Liver (tissue), 3 donors: ENCODE measurements around the gene DSCAML1.

Source experiments
- EGR1 ChIP-seq, 2 donors: IDR thresholded peaks; 2 replicates each; pipeline ENCODE4 v1.6.1; 2016 to 2018; ENCODE audit warnings: antibody characterized with exemption in 2 of 2, low read depth in 2 of 2
- FOXA1 ChIP-seq: IDR thresholded peaks from 2 replicates; pipeline ENCODE4 v1.6.1; 2016; ENCODE audit warnings: antibody characterized with exemption
- JUND ChIP-seq, 2 donors: IDR thresholded peaks; 2 replicates each; pipeline ENCODE4 v1.6.1; 2016; ENCODE audit warnings: antibody characterized with exemption in 2 of 2
- NR2F2 ChIP-seq: IDR thresholded peaks from 2 replicates; pipeline ENCODE4 v1.6.1; 2016; ENCODE audit warnings: antibody characterized with exemption
- RXRA ChIP-seq, 2 donors: IDR thresholded peaks; 2 replicates each; pipeline ENCODE4 v1.6.1; 2017 to 2018; ENCODE audit warnings: antibody characterized with exemption in 2 of 2, mild to moderate bottlenecking in 1 of 2
- SP1 ChIP-seq: IDR thresholded peaks from 2 replicates; pipeline ENCODE4 v1.6.1; 2018; ENCODE audit warnings: antibody characterized with exemption, mild to moderate bottlenecking
- TAF1 ChIP-seq: conservative IDR thresholded peaks from 2 replicates; pipeline ENCODE4 v1.6.1; 2016; ENCODE audit warnings: antibody characterized with exemption, mild to moderate bottlenecking
- YY1 ChIP-seq: IDR thresholded peaks from 2 replicates; pipeline ENCODE4 v1.6.1; 2016; ENCODE audit warnings: antibody characterized with exemption, mild to moderate bottlenecking
- TF ChIP-seq, protein P1 (sequence below): fragments of 150-350 bp; IDR thresholded peaks from 2 replicates; pipeline ENCODE4 v1.5.1; 2017; ENCODE audit warnings: improper control_type of control experiment, low read depth, low read length; ENCODE audit not compliant: missing input control
- TF ChIP-seq, protein P2 (sequence below): IDR thresholded peaks from 2 replicates; pipeline ENCODE4 v1.6.1; 2016; ENCODE audit warnings: antibody characterized with exemption
- TF ChIP-seq, protein P3 (sequence below): IDR thresholded peaks from 2 replicates; pipeline ENCODE4 v1.6.1; 2016; ENCODE audit warnings: antibody characterized with exemption, mild to moderate bottlenecking
- TF ChIP-seq, protein P4 (sequence below): IDR thresholded peaks from 2 replicates; pipeline ENCODE4 v1.6.1; 2016; ENCODE audit warnings: antibody characterized with exemption
- TF ChIP-seq, protein P5 (sequence below): IDR thresholded peaks from 2 replicates; pipeline ENCODE4 v1.6.1; 2016; ENCODE audit warnings: antibody characterized with exemption
- donor health status: healthy.
- donor health status: healthy.

DNA sequence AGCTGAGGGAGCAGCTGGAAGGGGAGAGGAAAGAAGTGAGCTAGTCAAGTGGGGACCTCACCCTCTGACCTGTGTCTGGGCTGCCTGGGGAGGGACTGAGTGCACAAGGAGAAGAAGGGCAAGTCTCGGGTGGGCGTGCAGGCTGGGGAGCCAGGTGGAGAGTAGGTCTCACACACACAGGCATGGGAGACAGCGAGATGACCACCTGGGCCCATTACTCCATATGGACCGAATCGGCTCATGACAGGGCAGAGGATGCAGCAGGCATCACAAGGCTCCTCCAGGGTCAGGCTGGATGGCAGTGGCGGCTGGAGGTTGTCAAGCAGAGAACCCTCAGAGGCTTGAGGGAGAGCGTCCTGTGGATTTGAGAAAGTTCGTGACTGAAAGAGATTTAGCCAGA is 405.8 kb downstream of the DSCAML1 start:
- TF ChIP-seq, protein P1, sequence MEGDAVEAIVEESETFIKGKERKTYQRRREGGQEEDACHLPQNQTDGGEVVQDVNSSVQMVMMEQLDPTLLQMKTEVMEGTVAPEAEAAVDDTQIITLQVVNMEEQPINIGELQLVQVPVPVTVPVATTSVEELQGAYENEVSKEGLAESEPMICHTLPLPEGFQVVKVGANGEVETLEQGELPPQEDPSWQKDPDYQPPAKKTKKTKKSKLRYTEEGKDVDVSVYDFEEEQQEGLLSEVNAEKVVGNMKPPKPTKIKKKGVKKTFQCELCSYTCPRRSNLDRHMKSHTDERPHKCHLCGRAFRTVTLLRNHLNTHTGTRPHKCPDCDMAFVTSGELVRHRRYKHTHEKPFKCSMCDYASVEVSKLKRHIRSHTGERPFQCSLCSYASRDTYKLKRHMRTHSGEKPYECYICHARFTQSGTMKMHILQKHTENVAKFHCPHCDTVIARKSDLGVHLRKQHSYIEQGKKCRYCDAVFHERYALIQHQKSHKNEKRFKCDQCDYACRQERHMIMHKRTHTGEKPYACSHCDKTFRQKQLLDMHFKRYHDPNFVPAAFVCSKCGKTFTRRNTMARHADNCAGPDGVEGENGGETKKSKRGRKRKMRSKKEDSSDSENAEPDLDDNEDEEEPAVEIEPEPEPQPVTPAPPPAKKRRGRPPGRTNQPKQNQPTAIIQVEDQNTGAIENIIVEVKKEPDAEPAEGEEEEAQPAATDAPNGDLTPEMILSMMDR: no peak
- TF ChIP-seq, protein P2, sequence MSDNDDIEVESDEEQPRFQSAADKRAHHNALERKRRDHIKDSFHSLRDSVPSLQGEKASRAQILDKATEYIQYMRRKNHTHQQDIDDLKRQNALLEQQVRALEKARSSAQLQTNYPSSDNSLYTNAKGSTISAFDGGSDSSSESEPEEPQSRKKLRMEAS: no peak
- TF ChIP-seq, protein P3, sequence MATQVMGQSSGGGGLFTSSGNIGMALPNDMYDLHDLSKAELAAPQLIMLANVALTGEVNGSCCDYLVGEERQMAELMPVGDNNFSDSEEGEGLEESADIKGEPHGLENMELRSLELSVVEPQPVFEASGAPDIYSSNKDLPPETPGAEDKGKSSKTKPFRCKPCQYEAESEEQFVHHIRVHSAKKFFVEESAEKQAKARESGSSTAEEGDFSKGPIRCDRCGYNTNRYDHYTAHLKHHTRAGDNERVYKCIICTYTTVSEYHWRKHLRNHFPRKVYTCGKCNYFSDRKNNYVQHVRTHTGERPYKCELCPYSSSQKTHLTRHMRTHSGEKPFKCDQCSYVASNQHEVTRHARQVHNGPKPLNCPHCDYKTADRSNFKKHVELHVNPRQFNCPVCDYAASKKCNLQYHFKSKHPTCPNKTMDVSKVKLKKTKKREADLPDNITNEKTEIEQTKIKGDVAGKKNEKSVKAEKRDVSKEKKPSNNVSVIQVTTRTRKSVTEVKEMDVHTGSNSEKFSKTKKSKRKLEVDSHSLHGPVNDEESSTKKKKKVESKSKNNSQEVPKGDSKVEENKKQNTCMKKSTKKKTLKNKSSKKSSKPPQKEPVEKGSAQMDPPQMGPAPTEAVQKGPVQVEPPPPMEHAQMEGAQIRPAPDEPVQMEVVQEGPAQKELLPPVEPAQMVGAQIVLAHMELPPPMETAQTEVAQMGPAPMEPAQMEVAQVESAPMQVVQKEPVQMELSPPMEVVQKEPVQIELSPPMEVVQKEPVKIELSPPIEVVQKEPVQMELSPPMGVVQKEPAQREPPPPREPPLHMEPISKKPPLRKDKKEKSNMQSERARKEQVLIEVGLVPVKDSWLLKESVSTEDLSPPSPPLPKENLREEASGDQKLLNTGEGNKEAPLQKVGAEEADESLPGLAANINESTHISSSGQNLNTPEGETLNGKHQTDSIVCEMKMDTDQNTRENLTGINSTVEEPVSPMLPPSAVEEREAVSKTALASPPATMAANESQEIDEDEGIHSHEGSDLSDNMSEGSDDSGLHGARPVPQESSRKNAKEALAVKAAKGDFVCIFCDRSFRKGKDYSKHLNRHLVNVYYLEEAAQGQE: no peak
- TF ChIP-seq JUND (IDR thresholded peaks at IDR 0.05) (no peak), TAF1 (no peak), NR2F2 (no peak), SP1 (no peak), YY1 (no peak), RXRA (IDR thresholded peaks at IDR 0.05) (no peak), EGR1 (IDR thresholded peaks at IDR 0.05; ENCODE audit: low read depth in 2 of 2) (no peak), FOXA1 (no peak)
- TF ChIP-seq, protein P4, sequence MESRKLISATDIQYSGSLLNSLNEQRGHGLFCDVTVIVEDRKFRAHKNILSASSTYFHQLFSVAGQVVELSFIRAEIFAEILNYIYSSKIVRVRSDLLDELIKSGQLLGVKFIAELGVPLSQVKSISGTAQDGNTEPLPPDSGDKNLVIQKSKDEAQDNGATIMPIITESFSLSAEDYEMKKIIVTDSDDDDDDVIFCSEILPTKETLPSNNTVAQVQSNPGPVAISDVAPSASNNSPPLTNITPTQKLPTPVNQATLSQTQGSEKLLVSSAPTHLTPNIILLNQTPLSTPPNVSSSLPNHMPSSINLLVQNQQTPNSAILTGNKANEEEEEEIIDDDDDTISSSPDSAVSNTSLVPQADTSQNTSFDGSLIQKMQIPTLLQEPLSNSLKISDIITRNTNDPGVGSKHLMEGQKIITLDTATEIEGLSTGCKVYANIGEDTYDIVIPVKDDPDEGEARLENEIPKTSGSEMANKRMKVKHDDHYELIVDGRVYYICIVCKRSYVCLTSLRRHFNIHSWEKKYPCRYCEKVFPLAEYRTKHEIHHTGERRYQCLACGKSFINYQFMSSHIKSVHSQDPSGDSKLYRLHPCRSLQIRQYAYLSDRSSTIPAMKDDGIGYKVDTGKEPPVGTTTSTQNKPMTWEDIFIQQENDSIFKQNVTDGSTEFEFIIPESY: no peak
- TF ChIP-seq, protein P5, sequence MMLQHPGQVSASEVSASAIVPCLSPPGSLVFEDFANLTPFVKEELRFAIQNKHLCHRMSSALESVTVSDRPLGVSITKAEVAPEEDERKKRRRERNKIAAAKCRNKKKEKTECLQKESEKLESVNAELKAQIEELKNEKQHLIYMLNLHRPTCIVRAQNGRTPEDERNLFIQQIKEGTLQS: no peak
